ENCODE results near the gene AGK. TPM values are rescaled to one million over a fixed set of nuclear protein-coding genes. Genes with fewer than 3 reads are reported as not detected.
"Not testable (repeated sequence)": the region's sequence is repeated elsewhere in the genome, so short reads cannot be mapped to it uniquely, and the experiment has no call there.

The AGK gene
- polyA plus RNA-seq, 2 of the 4 experiments (the other 2 are of a cell fraction): 29.6 to 63.5 TPM

GRCh38 chr7:141575654-141576448 lies 24.6 kb downstream of the AGK start:
- Histone ChIP-seq H3K4me1 (no peaks in the 10 kb centered on the region), H3K4me2 (no peak overlapping the region), H3K27ac (no peak overlapping the region), H3K4me3 (no peak overlapping the region), H3K9me3 (peaks cover 14% of the 10 kb centered on the region; the same call in 2 of the 3 replicates)
- FAIRE-seq: no peak
- TF ChIP-seq ELK1 (IDR thresholded peaks at IDR 0.05; ENCODE audit: low read depth, low read length) (no peak), MAFK (IDR thresholded peaks at IDR 0.05; ENCODE audit: partially characterized antibody) (no peak), ATOH8 (CRISPR knock-in tag; IDR thresholded peaks at IDR 0.05; ENCODE audit: low read depth) (no peak), HOXA7 (CRISPR knock-in tag; IDR thresholded peaks at IDR 0.05) (no peak), MYC (IDR thresholded peaks at IDR 0.05; ENCODE audit: borderline replicate concordance, low read length) (no peak), E2F6 (IDR thresholded peaks at IDR 0.05; ENCODE audit: borderline replicate concordance, low read depth) (no peak), EHF (CRISPR knock-in tag; IDR thresholded peaks at IDR 0.05) (no peak), JUNB (IDR thresholded peaks at IDR 0.05) (no peak), FOXS1 (CRISPR knock-in tag; IDR thresholded peaks at IDR 0.05) (no peak), HOXB13 (CRISPR knock-in tag; IDR thresholded peaks at IDR 0.05; ENCODE audit: low read depth) (no peak), FOSL2 (IDR thresholded peaks at IDR 0.05) (no peak), FOSL2 (CRISPR knock-in tag; IDR thresholded peaks at IDR 0.05) (no peak), ESRRA (IDR thresholded peaks at IDR 0.05; ENCODE audit: borderline replicate concordance, low read length) (no peak), EHMT2 (IDR thresholded peaks at IDR 0.05; ENCODE audit: low read depth) (no peak), CBX2 (IDR thresholded peaks at IDR 0.05; ENCODE audit: borderline replicate concordance, low read depth) (no peak), ZSCAN20 (CRISPR knock-in tag; IDR thresholded peaks at IDR 0.05) (no peak), ZFP36 (IDR thresholded peaks at IDR 0.05; ENCODE audit: borderline replicate concordance, partially characterized antibody) (no peak)
- ChIA-PET POLR2A (no interaction called here), CTCF (interaction anchor here (0.9 kb wide), 1 partner anchor 26 kb away, joined by 3 read pairs; no protein-coding TSS in a partner anchor)
- 86% methylated on average over 2 of the region's 2 CpGs for WGBS (ENCODE audit: missing lambda C conversion rate)
- no peak for DNase-seq (ENCODE audit: low read depth in 1 of 2, low spot score in 1 of 2)
- ATAC-seq: no peak

- no peak for TF ChIP-seq KDM1A (IDR thresholded peaks at IDR 0.05; ENCODE audit: low read depth)
- no peak for TF ChIP-seq ZC3H11A (IDR thresholded peaks at IDR 0.05)
- no peak for TF ChIP-seq RAD21 (conservative IDR thresholded peaks at IDR 0.05 in 1 of 2, IDR thresholded peaks at IDR 0.05 in 1 of 2)
- TF ChIP-seq E2F6 (IDR thresholded peaks at IDR 0.05; ENCODE audit: borderline replicate concordance, low read depth): no peak
- TF ChIP-seq FOXS1 (CRISPR knock-in tag; IDR thresholded peaks at IDR 0.05): no peak
- no peak for TF ChIP-seq MAX (IDR thresholded peaks at IDR 0.05)
- TF ChIP-seq NFE2L2 (conservative IDR thresholded peaks at IDR 0.05; ENCODE audit: low read length): no peak
- TF ChIP-seq JUNB (IDR thresholded peaks at IDR 0.05): no peak
- FAIRE-seq: no peak
- Histone ChIP-seq H3K9me3 (peaks cover 14% of the 10 kb centered on the region; the same call in 2 of the 3 replicates), H3K4me2 (no peak overlapping the region), H3K4me3 (no peak overlapping the region), H3K4me1 (no peaks in the 10 kb centered on the region), H3K27ac (no peak overlapping the region)
- DNase-seq (ENCODE audit: low read depth in 1 of 2, low spot score in 1 of 2): no peak
- WGBS (ENCODE audit: missing lambda C conversion rate): 94% methylated on average over 6 of the region's 6 CpGs
- no peak for ATAC-seq
- POLR2A ChIA-PET: no interaction called here
- CTCF ChIA-PET: no interaction called here
These were observed 26.0 kb downstream of the AGK start for GRCh38 chr7:141577043-141577839.

- ATAC-seq; FAIRE-seq; DNase-seq (ENCODE audit: low read depth in 1 of 2, low spot score in 1 of 2); H3K4me3 ChIP-seq; H3K4me1 ChIP-seq; H3K4me2 ChIP-seq; CTCF ChIA-PET; POLR2A ChIA-PET; H3K27ac ChIP-seq: not testable (repeated sequence)
- peaks cover 13% of the 10 kb centered on the region; the same call in 2 of the 3 replicates for H3K9me3 ChIP-seq
- 93% methylated on average over 5 of the region's 5 CpGs for WGBS (ENCODE audit: missing lambda C conversion rate)
These were observed 28.7 kb downstream of the AGK start for GRCh38 chr7:141579953-141580352.

- ATAC-seq; H3K4me3 ChIP-seq; FAIRE-seq; POLR2A ChIA-PET; CTCF ChIA-PET; H3K4me2 ChIP-seq; H3K27ac ChIP-seq; H3K9me3 ChIP-seq; DNase-seq (ENCODE audit: low read depth in 1 of 2, low spot score in 1 of 2): not testable (repeated sequence)
- WGBS (ENCODE audit: missing lambda C conversion rate): 92% methylated on average over 7 of the region's 7 CpGs
- H3K4me1 ChIP-seq: peaks cover 30% of the 10 kb centered on the region
These were observed 30.9 kb downstream of the AGK start for GRCh38 chr7:141582063-141582462.

Measured in A549 (cell line).